HG03095 (cell line): ENCODE measurements around the gene METTL15.
"Not testable (repeated sequence)": the region's sequence is repeated elsewhere in the genome, so short reads cannot be mapped to it uniquely, and the experiment has no call there.

Source experiments
- ATAC-seq: cut with Tn5 transposase; IDR thresholded peaks from one replicate; pipeline ENCODE4 v1.9.1; 2021; ENCODE audit warnings: moderate library complexity; ENCODE audit not compliant: unreplicated experiment

Gene METTL15

GRCh38 chr11:28284196-28284595 lies 176.0 kb downstream of the METTL15 start:
- no peak for ATAC-seq

DNA sequence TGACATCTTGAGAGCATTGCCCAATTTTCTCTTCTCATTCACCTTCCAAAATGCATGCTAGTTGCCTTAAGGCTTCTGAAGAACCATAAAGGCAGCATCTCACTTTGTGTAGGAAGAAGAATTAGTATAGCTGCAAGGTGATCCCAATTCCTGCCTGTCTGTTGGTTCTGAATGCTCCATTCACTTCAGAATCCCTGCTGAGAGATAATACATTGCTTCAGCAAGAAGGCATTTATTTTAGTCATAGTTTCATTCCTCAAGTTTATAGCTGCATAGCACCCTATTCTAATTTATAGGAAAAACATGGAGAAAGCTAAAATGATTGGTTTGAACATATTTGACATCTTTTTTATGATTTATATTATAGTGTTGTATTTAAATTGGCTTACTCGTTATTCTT lies 181.3 kb downstream of the METTL15 start:
- no peak for ATAC-seq

DNA sequence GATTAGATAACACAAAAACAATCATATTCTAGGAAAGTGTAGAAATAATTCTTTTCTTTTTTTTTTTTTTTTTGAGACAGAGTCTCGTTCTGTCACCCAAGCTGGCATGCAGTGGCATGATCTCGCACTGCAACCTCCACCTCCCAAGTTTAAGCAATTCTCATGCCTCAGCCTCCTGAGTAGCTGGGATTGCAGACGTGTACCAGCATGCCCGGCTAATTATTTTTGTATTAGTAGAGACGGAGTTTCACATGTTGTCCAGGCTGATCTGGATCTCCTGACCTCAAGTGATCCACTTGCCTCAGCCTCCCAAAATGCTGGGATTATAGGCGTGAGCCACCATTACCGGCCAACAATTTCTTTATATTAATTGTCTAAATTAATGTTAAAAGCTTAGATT lies 182.8 kb downstream of the METTL15 start:
- ATAC-seq = not testable (repeated sequence)

DNA sequence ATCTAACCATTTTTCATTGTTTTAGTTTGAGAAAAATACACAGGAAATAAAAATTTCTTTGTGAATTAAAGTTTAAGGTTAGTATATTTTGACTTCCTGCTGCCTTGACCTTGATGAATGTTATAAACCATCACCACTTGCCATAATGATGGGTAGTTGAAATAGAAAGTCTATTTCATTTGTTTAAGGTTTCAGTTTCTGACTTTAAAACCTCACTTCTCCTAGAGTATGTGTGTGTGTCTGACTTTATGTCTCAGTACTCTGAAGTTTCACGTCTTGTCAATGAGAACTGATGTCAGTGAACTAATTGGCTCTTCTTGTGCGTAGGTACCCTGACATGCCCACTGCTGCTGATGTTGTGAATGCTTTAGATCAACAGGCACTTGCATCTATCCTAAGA lies 188.2 kb downstream of the METTL15 start:
- ATAC-seq = peak; percentile 97

GRCh38 chr11:28298209-28298608 lies 190.0 kb downstream of the METTL15 start:
- no peak for ATAC-seq

DNA sequence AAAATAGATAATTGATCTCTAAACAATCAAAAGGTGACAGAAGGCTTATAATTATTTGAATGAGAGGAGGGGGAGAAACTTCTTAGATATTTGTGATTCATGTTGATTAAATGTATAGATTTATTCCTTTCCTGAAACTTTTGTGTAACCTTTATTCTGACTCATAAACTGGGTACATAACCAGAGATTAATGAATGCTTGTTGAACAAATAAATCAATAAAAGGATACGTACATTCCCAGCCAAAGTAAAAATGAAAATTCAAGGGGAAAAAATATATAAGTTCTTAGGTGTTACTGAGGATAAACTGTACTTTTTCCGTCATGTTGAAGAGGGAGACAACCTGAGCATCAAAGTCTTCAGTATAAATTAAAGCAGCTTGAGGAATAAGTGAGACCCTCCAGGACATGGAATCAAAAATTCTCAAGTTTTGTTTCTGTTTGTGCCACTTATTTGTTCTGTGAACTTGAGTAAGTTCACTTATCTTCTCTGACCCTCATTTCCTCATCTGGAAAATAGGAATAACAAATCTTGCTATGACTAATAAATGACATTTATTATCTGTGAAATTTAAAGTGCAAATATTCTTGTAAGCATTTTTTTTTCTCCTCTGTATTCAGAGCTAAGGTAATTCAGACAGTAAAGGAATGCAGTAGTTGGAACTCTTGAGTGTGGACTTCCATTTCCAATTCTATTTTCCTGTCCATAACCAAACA lies 195.4 kb downstream of the METTL15 start:
- no peak for ATAC-seq

DNA sequence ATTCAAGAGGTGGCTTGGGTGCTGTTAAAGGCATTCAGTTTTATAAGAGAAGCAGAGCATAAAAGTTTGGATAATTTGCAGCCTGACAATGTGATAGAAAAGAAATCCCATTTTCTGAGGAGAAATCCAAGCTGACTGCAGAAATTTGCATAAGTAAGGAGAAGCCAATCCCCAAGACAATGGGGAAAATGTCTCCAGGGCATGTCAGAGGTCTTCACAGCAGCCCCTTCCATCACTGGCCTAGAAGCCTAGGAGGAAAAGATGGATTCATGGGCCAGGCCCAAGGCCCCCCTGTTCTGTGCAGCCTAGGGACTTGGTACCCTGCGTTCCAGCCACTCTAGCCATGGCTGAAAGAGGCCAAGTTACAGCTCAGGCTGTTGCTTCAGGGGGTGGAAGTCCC lies 207.3 kb downstream of the METTL15 start:
- ATAC-seq = no peak

- ATAC-seq = no peak
Observed at GRCh38 chr11:28318871-28319270, 210.7 kb downstream of the METTL15 start.

GRCh38 chr11:28323621-28324020 lies 215.4 kb downstream of the METTL15 start:
- ATAC-seq = no peak

DNA sequence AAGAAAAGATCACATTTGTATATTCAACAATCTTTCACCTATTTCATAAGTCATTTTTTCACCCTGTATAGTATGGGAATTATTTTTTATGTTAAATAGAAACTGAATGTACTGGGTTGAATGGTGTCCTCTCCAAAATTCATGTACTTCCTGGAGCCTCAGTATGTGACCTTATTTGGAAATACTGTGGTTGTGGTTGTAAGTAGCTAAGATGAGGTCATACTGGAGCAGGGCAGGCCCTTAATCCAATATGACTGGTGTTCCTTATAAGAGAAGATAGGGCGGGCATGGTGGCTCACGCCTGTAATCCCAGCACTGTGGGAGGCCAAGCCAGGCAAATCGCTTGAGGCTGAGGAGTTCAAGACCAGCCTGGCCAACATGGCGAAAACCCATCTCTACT lies 224.2 kb downstream of the METTL15 start:
- ATAC-seq = peak; percentile 63

DNA sequence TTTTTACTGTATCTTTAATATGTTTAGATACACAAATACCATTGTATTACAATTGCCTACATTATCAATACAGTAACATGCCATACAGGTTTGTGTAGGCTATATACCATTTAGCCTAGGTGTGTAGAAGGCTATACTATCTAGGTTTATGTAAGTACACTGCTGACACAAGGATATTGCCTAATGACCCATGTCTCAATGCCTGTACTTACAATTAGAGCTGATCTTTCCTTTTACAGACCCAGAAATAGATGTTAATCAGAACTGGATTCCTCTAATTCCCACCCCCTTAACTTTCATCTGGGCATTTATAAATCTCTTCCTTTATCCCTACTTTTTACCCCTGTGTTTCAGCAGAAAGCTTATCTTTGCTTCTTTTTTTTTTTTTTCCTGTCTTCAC lies 229.5 kb downstream of the METTL15 start:
- no peak for ATAC-seq

DNA sequence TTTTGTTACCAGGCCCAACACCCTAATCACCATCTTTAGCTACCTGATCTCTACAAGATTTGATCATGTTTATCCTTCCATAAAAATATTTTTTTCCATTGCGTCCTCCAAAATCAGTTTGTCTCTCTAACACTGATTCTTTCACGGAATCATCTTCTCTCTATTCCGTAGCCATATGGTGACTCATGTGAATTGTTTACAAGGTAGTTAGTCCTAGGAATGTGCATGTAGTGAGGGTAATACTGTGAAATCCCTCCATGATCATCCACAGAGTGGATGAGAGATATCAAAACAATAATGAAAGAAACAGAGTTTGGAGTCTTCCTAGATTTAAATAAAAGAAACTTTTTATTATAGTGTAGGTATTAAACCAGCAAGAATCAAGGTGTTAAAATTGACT lies 230.2 kb downstream of the METTL15 start:
- no peak for ATAC-seq

DNA sequence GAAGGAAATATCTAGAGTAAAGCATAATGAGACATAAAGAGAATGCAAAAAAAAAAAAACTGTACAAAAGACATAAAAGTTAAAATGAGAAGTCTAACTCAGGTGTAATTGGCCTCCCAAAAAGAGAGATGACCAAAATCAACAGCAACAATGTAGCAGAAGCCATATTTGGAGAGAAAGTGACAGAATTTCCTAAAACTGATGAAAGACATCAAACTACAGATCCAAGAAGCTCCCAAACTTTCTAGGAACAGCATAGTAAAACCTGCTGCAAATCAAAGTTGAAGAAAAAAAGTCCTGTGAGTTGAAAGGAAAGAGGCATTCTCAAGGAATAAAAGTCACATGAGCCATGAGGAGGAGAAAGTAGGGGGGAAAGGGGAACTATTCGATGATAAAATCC lies 231.3 kb downstream of the METTL15 start:
- ATAC-seq = no peak

- no peak for ATAC-seq
Observed at GRCh38 chr11:28342716-28343115, 234.5 kb downstream of the METTL15 start.

- ATAC-seq = no peak
Observed at GRCh38 chr11:28343304-28344233, 235.4 kb downstream of the METTL15 start.

- ATAC-seq = no peak
Observed at GRCh38 chr11:28346209-28346608, 238.0 kb downstream of the METTL15 start.

DNA sequence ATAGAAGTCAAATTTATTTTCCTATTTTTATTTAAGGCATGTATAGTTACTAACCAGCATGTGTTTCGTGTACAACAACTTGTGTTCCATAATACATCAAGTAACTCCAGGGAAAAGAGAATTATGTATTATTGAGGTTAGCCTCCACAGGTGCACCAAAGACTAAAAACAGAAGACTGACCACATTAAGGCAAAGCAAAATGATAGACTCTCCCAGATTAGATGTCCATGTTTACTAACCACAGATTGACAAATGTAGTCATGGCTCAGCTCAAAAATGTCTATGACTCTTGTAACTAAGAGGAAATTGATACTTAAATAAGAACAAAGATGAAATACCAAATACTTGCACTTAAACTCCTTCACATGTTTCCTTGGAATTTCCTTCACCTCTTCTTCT lies 238.5 kb downstream of the METTL15 start:
- no peak for ATAC-seq

- no peak for ATAC-seq
Observed at GRCh38 chr11:28347371-28347770, 239.2 kb downstream of the METTL15 start.

- ATAC-seq = no peak
Observed at GRCh38 chr11:28350216-28350615, 242.0 kb downstream of the METTL15 start.

GRCh38 chr11:28353991-28354390 lies 245.8 kb downstream of the METTL15 start:
- no peak for ATAC-seq

DNA sequence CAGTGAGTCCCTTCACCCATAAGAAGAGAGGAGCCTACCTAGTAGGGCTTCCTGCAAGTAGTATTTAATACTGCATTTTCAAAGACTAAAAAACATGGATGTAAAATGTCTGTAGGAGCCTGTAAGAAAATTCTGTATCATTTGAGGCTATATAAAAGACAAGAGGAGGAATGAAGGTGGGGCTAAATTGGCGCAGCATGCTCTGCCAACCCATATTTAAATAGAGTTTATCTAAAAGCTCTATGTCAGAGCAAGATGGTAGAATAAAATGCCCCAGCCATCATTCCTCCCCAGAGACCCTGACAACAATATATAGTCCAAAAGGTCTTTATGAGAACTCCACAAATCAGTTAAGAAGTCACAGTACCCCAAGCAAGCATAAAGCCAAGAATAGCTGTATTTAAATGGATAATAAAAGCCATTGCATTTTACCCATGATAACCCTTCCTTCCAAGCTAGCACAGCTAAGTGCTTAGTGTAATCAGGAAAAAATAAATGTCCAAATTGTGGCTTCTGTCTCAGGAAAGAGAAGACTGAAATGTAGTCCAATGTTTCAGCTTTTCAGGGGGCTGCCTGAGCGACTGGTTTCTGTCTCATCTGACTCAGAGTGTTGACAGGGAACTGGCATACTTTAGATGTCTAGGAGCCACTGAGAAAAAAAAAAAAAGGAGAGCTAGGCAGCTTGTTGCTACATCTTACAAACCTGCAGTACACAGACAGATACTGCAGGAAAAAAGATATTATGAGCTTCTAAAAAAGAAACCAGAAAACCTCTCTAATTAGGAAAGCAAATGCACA lies 258.6 kb downstream of the METTL15 start:
- ATAC-seq = no peak
